T-helper 1 cell (primary cell): ENCODE measurements around the gene DBNDD1.

Experiments used
- DNase-seq, 5 donors: peaks; one replicate each; pipeline ENCODE4 v3.0.0-alpha.2; 2012 to 2020

Gene DBNDD1

GRCh38 chr16:89958068-89958467 is 61.2 kb downstream of the DBNDD1 start:
- no peak for DNase-seq

GRCh38 chr16:89957216-89957785 is 62.0 kb downstream of the DBNDD1 start:
- no peak for DNase-seq

DNA sequence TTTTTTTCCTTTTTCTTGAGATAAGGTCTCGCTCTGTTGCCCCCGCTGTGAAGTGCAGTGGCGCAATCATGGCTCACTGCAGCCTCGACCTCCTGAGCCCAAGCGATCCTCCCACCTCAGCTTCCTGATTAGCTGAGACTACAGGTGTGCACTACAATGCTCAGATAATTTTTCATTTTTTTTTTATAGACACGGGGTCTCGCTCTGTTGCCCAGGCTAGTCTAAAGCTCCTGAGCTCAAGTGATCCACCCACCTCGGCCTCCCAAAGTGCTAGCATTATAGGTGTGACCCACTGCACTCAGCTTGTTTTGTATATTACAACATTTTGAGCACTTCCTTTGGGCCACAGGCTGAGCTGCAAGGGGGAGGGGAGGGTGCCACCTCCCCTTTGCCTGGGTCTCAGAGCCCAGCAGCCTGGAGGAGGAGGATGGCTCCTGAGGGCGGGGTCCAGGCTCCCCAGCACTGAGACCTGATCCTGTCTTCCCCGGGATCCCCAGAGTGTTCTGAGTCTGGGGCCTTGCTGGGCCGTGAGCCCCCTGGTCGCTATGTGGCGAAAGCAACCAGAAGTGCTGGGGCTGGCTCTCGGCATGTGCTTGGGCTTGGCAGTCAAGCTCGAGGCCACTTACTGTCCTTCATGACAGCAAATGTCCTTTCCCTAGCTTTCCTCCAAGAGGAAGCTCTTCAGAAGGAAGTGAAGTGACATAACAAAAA is 62.6 kb downstream of the DBNDD1 start:
- no peak for DNase-seq

- no peak for DNase-seq
These were observed 64.1 kb downstream of the DBNDD1 start for GRCh38 chr16:89955001-89955685.
